A673 (cell line): ENCODE results near the gene MAPKAP1.
"Not testable (repeated sequence)": the region's sequence is repeated elsewhere in the genome, so short reads cannot be mapped to it uniquely, and the experiment has no call there.

Source experiments
- CTCF ChIP-seq: fragments of 300-800, 200-600 bp; sonication (generic); conservative IDR thresholded peaks from 2 replicates; pipeline ENCODE4 v1.5.1; 2017; ENCODE audit warnings: low read depth, mild to moderate bottlenecking, antibody characterized with exemption, low read length, moderate library complexity, mixed read lengths
- EZH2 ChIP-seq: fragments of 200-600 bp; sonication (generic); IDR thresholded peaks from 2 replicates; pipeline ENCODE4 v1.6.1; 2017; ENCODE audit warnings: borderline replicate concordance, low read depth, mild to moderate bottlenecking, mixed read lengths, antibody characterized with exemption, low read length; ENCODE audit not compliant: poor library complexity, severe bottlenecking

- not testable (repeated sequence) for TF ChIP-seq CTCF, EZH2
Observed at GRCh38 chr9:125572461-125572860, 134.5 kb downstream of the MAPKAP1 start.
